Measurements from ENCODE around the gene TIMM17B. TPM values are rescaled to one million over a fixed set of nuclear protein-coding genes. Genes with fewer than 3 reads are reported as not detected.

The TIMM17B gene
- total RNA-seq, 1 experiment from 2014 or later: 63.0 TPM

Other genes starting within 250 kb of the TIMM17B start
- 0.20 and 0.47 TPM in 2 replicates for gene WAS, start 214.0 kb downstream of the TIMM17B start, total RNA-seq (2014; rRNA removed; shearing (Covaris generic))
- 10.1 and 11.2 TPM in 2 replicates for gene SUV39H1, start 201.0 kb downstream of the TIMM17B start, total RNA-seq (2014; rRNA removed; shearing (Covaris generic))
- gene GLOD5, start 136.0 kb downstream of the TIMM17B start, total RNA-seq (2014; rRNA removed; shearing (Covaris generic)): not detected in 2 replicates
- gene GATA1, start 111.2 kb downstream of the TIMM17B start, total RNA-seq (2014; rRNA removed; shearing (Covaris generic)): not detected in 2 replicates
- gene HDAC6, start 95.7 kb downstream of the TIMM17B start, total RNA-seq (2014; rRNA removed; shearing (Covaris generic)): 11.0 and 12.0 TPM in 2 replicates
- gene ERAS, start 71.3 kb downstream of the TIMM17B start, total RNA-seq (2014; rRNA removed; shearing (Covaris generic)): not detected in 2 replicates
- not detected in 2 replicates for gene PCSK1N, start 62.2 kb downstream of the TIMM17B start, total RNA-seq (2014; rRNA removed; shearing (Covaris generic))
- gene PQBP1, start 162 bp upstream of the TIMM17B start, total RNA-seq (2014; rRNA removed; shearing (Covaris generic)): 80.8 and 109 TPM in 2 replicates
- gene SLC35A2, start 13.9 kb upstream of the TIMM17B start, total RNA-seq (2014; rRNA removed; shearing (Covaris generic)): 19.4 and 30.6 TPM in 2 replicates
- 0.03 and 0.16 TPM in 2 replicates for gene PIM2, start 21.3 kb upstream of the TIMM17B start, total RNA-seq (2014; rRNA removed; shearing (Covaris generic))
- gene OTUD5, start 59.8 kb upstream of the TIMM17B start, total RNA-seq (2014; rRNA removed; shearing (Covaris generic)): 30.0 and 31.7 TPM in 2 replicates
- 0.23 and 0.42 TPM in 2 replicates for gene KCND1, start 74.1 kb upstream of the TIMM17B start, total RNA-seq (2014; rRNA removed; shearing (Covaris generic))
- gene GRIPAP1, start 104.5 kb upstream of the TIMM17B start, total RNA-seq (2014; rRNA removed; shearing (Covaris generic)): 11.9 and 13.9 TPM in 2 replicates
- gene TFE3, start 145.6 kb upstream of the TIMM17B start, total RNA-seq (2014; rRNA removed; shearing (Covaris generic)): 52.6 and 65.8 TPM in 2 replicates
- 0.14 TPM in 1 of 2 replicates, not detected in the other for gene CCDC120, start 161.2 kb upstream of the TIMM17B start, total RNA-seq (2014; rRNA removed; shearing (Covaris generic))
- gene PRAF2, start 176.2 kb upstream of the TIMM17B start, total RNA-seq (2014; rRNA removed; shearing (Covaris generic)): 8.6 and 22.1 TPM in 2 replicates
- gene WDR45, start 182.1 kb upstream of the TIMM17B start, total RNA-seq (2014; rRNA removed; shearing (Covaris generic)): 40.7 and 45.2 TPM in 2 replicates
- 27.6 and 30.2 TPM in 2 replicates for gene GPKOW, start 226.0 kb upstream of the TIMM17B start, total RNA-seq (2014; rRNA removed; shearing (Covaris generic))